NAMALWA (cell line): ENCODE results near the gene MAP1LC3B.
"Not testable (repeated sequence)": the region's sequence is repeated elsewhere in the genome, so short reads cannot be mapped to it uniquely, and the experiment has no call there.

Source experiments
- DNase-seq: peaks from one replicate; pipeline ENCODE4 v3.0.0-alpha.2; 2015; ENCODE audit warnings: low spot score

MAP1LC3B gene

DNA sequence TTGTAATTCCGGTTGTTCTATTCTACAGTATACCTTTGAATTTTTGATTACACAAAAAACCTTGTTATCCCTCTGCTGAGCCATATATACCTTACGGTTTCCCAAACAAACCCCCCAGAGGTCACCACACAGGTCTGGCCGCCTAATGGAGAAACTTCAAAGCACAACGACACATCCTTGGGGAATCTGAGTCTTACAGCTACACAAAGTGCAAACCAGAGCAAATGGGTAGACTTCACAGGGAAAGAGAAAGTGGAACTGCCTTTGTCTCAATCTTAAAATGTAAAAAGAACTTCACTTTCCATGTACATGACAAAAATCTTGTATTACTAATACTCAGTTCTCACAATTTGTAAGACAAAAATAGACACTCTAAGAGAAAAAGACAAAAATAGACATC is 11.3 kb upstream of the MAP1LC3B start:
- DNase-seq = no peak

DNA sequence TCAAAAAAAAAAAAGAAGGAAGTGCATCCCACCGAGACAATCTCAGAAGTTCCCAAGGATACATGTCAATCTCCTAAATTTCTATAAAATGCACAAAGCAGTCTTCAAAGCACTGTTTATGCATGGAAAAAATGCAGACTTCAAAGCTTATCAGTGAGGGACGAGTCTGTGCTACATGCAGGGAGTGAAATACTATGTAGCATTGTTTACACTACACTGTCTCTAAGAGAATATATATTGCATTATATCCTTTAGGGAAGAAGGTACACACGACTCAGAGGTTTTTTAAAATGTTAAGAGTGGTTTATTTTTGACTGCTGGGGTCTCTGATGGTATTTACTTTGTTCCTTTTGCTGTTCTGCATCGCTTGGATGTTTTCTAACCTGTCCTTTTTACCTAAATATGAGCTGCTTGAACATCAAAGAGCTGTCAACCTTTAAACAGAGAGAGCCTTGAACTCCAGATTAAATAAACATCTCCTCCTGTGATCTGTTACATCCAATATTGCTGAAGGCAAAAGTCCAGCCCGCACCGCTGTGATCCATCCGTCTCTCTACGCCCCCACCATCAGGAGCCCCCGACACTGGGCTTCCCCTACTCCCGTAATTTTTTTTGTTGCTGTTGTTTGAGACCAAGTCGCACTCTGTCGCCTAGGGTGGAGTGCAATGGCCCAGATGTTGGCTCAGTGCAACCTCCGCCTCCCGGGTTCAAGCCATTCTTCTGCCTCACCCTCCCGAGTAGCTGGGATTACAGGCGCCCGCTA is 9.9 kb upstream of the MAP1LC3B start:
- DNase-seq = no peak

DNA sequence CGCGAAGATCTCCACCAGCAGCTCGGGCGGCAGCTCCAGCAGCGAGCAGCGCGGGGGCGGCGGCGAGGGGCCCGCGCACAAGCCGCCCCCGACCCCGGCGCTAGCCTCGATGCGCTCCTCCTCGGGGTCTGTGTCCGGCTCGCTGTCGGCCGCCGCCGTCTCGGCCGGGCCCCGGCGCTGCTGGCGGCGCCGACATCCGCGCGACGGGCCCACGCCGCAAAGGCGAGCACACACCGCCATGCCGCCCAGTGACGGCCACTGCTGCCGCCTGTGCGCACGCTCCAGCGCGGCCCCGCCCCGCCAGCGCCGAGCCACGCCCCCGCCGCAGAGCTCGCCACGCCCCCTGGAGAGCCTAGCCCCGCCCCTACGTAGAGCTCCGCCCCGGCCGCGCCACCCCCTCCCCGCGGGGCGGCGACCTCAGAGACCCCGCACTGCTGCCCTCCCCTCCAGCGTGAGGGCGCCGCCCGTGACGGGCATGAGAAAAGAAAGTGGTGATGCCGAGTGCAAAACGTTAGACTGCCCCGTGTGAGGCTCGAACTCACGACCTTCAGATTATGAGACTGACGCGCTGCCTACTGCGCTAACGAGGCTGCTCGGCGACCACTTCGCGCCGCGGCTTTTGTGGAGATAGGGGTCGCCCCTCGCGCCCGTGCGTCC is 8.5 kb upstream of the MAP1LC3B start, which contains the start of gene FBXO31:
Gene FBXO31 (minus strand): TSS at position 272 of the 657 bp plus-strand sequence. CDS start 32 bp downstream, at position 240.
- peak; percentile 96 for DNase-seq

DNA sequence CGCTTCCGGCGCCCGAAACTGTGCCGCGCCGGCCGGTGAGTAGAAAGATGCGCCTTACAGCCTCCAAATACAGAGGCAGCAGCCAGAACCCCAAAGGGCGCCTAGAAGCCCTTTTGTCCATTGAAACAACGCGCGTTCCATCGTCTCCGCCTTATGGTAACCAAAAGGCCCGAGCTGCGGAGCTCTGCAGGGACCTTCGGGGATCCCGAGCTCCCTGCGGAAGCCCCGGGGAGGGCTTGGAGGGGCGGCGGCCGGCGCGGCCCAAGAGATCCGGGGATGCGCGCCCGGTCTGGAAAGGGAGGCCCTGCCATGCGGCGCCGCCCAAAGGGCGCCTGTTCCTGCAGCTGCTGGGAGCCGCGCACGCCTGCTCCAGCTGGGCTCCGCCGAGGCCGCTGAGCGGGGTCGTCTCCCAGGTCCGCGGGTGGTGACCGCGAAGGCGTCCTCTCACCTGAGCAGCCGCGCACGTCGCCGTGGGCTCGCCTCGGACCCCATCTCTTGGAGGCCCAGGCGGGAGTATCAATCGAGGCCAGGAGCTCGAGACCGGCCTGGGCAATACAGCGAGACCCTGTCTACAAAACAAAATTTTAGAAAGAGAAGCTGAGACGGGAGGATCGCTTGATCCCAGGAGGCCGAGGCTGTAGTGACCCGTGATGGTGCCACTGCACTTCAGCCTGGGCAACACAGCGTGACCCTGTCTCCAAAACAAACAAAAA is 7.8 kb upstream of the MAP1LC3B start:
- DNase-seq = peak; percentile 44

DNA sequence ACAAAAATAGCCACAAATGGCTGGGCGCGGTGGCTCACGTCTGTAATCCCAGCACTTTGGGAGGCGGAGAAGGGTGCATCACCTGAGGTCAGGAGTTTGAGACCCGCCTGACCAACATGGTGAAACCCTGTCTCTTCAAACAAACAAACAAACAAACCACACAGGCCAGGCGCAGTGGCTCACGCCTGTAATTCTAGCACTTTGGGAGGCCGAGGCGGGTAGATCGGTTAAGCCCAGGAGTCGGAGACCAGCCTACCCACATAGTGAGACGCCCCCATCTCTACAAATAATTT is 7.3 kb upstream of the MAP1LC3B start:
- DNase-seq = not testable (repeated sequence)

DNA sequence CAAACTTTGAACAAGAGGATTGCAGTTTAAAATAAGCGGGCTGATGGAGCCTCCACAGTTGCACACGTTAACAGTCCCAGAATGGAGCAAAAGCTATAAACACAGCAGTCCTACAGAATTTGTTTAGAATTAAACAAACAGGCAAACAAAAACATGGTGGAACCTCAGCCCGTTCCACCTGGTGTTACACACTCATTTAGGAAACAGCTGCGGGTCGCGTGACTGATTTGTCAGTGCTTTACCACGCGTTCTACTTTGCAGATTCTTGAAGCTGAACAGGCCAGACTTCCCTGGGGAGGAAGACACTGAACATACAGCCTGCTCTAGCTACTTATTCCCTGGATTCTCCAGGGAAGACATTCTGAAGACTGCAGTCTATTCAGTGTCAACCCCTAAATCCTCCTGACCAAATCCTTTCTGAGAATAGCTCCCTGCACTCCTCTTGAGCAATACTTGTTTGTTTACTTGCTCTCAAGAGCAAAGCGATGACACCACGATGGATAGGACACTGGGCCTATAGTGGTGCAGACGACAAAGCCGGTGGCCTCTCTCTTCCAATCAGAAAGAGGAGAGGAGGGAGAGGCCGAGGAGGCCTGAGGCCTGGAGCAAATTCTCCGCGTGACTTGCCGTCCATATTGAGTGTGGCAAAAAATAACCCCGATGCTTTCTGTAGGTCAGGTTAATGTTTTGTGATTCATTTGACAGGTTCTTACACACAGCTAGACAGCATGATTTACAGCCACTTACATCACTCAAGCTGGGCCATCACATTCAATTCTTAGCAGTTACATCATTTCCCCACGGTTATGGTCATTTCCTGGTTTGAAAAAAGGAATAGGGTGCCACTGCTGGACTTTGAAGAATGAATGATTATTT is 4.0 kb upstream of the MAP1LC3B start:
- peak; percentile 99 for DNase-seq

DNA sequence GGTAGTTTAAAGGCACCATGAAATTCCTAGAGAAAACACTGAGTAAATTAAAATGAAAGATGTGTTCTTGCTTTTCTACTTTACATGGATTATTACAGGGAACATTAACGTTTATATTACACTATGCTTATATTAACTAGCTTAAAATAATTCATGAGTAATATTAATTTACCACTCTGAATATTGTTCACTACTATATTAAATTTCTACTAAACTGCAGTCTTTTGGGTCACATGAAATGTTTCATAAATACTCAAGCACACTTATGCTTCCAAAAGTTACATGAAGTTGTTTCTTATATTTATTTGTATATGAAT is 3.4 kb upstream of the MAP1LC3B start:
- DNase-seq = no peak

DNA sequence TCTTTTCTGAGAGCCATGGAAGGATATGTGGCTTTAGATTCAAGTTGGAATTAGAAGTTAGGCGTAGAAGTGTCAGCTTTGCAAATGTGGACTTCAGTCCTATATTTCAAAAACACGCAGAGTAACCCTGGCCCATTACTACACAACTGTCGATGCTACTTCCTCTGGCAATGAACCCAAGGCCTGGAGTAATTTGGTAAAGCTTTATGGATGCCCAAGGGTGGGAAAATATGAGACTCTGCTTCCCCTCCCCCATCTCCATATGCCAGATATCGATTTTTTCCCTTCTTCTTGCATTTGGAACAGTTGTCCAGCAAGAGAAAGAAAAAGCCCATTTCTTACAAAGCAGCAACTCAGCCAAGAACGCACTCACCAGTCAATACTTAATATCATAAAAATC is 2.9 kb upstream of the MAP1LC3B start:
- DNase-seq = no peak

DNA sequence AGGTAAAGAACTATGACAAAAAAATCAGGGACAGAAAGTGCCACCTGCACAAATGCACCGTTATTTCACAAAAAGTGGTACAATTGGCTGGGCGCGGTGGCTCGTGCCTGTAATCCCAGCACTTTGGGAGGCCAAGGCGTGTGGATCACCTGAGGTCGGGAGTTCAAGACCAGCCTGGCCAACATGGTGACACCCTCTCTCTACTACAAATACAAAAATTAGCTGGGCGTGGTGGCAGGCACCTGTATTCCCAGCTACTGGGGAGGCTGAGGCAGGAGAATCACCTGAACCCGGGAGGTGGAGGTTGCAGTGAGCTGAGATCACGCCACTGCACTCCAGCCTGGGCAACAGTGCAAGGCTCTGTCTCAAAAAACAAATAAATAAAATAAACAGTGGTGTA is 2.2 kb upstream of the MAP1LC3B start:
- not testable (repeated sequence) for DNase-seq

DNA sequence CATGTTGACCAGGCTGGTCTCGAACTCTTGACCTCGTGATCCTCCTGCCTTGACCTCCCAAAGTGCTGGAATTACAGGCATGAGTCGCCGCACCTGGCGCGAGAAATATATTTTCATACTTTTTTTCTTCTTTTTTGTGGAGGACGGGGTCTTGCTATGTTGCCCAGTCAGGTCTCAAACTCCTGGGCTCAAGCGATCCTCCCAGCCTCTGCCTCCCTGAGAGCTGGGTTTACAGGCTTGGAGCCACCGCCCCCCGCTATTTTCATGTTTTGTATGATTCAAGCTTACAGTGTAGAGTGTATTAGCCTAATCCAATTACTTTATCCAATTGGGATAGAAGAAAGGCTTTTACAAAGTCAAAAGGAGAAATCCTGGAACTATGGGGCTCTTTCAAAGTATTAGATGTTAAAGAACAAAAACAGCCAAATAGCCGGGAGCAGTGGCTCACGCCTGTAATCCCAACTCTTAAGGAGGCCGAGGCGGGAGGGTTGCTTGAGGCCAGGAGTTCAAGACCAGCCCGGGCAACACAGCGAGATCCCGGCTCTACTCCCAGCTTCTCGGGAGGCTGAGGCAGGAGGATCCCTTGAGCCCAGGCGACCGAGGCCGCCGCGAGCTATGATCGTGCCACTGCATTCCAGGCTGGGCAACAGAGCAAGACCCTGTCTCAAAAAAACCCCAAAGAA is 1.4 kb upstream of the MAP1LC3B start:
- DNase-seq = no peak

DNA sequence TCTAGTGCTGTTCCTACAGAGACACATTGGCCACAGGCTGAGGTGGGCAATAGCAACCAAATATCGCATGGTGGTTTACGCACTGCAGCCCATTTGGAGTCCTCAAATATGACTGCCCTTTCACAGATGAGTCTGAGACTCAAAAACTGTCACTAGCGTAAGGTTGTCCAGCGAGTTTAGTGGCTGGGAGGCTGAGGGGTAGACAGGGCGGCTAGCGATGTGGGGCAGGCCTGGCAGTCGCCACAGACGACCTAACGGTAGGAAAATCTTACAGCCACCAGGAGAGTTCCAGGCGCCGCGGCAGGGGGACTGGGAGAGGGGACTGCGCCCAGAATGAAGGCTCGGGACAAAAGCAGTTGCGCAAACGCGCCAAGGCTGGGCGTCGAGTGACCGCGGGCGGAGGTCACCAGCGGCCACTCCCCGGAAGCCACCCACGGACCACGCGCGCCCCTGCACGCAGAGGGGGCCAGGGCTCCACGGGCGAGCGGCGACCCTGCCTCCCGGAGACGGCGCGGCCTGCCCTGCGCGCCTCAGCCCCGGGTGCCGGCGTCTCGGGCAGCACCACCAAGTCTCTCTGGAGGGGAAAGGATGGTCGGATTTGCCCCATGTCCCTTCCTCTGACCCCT is 699 bp upstream of the MAP1LC3B start:
- DNase-seq = no peak

DNA sequence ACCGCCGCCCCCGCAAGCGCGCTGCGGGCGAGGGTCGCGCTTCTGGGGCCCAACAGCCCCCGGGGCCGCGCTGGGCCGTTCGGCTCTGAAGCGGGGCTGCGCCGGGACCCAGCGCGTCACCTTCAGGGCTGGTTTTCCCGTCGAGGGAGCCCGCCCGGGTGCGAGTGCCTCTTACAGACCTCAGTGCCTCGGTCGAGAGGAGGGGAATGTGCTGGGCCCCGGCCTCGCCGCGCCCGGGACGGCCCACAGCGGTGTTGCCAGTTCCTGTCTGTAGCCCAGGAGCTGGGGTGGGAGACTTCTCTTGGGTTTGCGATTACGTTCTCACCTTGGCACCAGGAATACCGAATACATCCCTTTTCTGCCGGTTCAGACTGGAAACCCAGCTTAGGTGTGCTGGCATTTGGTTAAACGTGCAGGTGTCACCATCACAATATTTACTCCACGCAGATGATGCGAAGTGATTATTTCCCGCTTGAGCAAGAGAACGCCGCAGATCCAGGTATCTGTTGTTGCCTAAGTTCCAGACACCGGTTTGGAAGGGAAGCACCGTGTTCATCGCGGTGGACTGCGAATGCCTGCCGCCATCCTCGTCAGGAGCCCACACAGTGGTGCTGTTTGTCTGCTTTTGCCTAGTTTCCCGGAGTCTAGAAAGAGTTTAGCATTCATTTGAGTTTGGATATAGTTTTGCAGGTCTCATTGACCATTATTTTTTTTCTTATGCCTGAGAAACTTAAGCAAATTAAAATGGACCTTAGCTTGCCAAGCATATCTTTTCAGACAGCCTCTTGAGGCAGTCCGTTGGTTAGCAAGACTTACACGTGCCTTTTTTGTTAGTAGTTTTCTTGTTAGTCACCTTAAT is 914 bp downstream of the MAP1LC3B start:
- DNase-seq = peak; percentile 65

DNA sequence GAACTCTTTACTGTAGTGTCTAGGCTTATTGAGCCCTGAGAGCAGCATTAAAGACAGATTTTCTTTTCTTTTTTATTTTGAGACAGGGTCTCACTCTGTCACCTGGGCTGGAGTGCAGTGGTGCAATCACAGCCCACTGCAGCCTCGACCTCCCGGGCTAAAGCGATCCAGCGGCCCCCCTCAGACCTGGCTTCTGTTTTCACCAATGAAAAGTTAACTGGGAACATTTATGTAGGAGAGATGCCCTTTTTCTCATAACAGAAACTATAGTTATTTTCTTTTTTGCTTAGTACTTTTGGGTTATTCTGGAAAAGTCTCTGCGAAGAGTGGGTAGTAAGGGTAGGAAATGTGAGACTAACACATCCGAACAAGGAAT is 1.5 kb downstream of the MAP1LC3B start:
- DNase-seq = no peak

DNA sequence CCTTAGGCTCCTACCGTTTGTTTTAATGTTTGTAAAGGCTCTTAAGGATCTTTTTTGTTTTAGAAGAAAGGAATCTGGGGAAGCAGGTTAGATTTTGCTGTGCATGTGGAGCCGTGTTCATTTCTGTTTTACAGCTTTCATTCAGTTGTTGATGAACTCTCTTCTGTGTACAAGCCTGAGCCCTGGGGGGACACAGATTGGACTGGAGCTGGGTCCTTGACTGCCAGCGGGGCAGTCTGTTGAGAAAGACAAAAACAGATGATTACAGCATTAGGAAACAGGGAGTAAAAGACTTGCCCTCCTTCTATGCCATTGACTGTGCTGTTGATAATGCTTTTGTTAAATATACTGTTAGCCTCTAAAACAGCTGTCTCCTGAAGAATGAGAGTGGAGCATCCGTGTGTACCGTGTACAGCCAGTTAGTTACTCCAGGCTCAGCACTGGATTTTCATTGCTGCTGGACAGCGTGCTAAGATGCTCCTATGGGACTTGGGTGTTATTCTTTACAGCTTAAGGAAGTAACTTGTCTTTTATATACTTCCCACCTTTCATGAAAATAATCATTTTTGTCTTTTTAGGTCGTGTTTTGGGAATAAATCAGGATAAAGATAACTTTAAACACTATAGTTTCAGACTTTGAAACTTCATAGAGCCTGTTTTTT is 3.2 kb downstream of the MAP1LC3B start:
- no peak for DNase-seq

DNA sequence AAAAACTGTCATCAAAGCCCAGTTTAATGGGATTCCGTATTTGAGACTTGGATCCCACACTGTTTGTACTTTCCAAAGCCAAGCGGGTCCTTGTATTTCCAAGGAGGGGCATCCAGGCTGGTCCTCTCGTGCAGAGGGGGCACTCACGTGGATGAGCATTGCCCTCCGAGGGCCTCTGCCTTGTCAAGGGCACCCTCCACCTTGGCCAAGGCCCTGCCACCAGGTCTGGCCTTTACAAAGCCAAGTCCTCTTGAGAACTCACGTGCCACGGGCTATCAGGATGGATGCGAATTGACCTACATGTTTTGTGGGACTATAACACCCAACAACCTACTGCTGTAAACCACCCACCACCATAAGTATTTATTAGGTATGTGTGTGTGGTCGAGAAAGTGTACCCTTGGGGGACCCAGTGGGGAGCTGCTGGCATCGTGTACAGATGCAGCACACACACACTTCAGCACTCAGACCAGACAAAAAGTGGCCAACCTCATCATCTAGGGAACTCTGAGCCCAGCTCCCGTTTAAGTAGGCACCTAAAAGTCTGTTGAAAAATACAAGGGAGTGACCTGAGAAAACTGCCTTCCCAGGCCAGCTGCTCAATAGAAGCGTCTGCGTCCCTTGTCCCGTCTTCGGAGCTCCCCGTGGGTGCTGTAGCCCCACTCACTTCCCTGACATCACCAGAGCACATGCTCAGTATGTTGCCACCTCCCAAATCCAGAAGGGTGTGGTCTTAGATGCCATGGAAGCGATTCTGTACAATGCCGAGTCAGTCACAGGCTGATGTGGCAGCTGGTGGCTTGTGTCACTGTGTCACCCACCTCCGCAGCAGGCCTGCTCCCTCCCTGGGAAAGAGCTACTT is 12.9 kb downstream of the MAP1LC3B start:
- peak; percentile 52 for DNase-seq

DNA sequence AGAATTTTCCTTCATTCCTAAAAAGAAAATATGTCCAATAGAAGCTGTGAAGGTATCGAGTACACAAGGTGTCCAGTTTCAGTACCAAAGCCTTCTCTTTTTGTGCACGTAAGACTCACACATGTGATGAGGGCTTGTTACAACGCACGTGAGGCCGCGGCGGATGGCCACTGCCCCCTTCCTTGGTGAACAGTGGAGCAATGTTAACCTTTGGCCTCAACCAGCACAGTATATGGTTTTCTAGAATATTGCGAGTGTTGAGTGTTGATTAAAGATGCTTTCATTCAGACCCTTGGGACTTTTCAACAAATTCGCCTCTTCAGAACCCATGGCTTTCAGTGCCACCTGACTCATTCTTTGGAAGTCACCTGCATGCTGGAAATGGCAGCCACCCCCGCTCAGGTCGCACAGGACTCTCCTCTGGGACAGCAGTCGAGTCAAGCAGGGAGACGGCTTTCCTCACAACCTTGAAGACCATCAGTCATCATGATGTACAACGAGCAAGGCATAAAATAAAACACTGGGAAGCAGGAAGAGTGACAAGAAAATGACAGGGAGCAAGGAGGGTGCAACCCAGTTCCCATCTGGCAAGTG is 14.5 kb downstream of the MAP1LC3B start:
- no peak for DNase-seq

DNA sequence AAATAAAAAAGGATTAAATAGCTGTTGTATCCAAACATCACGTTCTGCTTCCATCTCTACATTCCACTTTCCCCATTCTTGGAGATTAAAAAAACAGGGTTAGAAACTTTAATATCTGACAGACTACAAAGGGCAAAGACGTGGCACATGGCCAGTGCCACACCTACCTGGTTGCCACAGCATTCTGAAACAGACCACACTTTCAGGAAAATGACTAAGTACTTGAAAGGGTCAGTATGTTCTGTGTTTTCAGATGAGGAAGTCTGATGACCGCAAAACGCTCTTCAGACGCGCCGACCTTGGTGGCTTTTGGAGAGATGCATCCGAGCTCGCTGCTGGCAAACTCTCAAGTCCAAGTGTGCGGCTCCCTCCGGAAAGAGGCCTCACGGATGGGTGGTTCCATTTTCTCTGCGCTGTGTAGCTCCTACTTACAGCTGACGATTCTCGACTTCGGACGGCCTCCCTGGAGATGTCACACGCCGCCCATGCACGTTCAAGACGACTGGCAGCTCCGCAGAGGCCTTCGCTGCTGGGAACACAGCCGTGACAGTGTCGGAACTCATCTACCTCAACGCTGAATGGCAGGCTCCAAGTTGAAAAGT is 15.5 kb downstream of the MAP1LC3B start:
- no peak for DNase-seq

DNA sequence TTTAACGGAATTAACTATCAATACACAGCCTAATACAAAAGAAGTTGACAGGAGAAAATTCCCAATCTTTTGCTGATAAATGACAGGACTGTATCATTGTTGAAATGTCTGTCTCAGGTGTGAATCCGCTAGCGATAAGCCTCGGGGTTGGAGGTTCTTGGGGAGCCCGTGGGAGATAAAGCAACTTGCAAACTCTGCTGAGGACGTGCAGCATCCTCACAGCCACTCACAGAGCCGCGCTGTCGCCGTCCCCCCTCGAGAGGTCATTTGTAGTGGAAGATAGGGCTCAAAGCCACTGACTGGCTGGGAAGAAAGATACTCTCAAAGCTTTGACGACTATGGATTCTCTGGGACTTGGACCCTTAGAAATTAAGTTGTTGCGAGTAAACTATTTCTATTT is 17.0 kb downstream of the MAP1LC3B start:
- no peak for DNase-seq
